Activated naive CD8-positive, alpha-beta T cell (primary cell): Measurements from ENCODE around the gene ARSI.

Experiments used
- H3K27ac Mint-ChIP-seq: one replicate; pipeline ENCODE4 v1.8.0; 2021; ENCODE audit warnings: mixed read lengths
- H3K27me3 Mint-ChIP-seq: one replicate; pipeline ENCODE4 v1.8.0; 2021; ENCODE audit warnings: mixed read lengths
- H3K36me3 Mint-ChIP-seq: one replicate; pipeline ENCODE4 v1.8.0; 2021; ENCODE audit warnings: mixed read lengths
- H3K4me1 Mint-ChIP-seq: one replicate; pipeline ENCODE4 v1.8.0; 2021; ENCODE audit warnings: low read depth, mixed read lengths
- H3K4me3 Mint-ChIP-seq: one replicate; pipeline ENCODE4 v1.8.0; 2021; ENCODE audit warnings: mild to moderate bottlenecking, mixed read lengths
- H3K9me3 Mint-ChIP-seq: one replicate; pipeline ENCODE4 v1.8.0; 2021; ENCODE audit warnings: low read depth, mixed read lengths

Gene ARSI

DNA sequence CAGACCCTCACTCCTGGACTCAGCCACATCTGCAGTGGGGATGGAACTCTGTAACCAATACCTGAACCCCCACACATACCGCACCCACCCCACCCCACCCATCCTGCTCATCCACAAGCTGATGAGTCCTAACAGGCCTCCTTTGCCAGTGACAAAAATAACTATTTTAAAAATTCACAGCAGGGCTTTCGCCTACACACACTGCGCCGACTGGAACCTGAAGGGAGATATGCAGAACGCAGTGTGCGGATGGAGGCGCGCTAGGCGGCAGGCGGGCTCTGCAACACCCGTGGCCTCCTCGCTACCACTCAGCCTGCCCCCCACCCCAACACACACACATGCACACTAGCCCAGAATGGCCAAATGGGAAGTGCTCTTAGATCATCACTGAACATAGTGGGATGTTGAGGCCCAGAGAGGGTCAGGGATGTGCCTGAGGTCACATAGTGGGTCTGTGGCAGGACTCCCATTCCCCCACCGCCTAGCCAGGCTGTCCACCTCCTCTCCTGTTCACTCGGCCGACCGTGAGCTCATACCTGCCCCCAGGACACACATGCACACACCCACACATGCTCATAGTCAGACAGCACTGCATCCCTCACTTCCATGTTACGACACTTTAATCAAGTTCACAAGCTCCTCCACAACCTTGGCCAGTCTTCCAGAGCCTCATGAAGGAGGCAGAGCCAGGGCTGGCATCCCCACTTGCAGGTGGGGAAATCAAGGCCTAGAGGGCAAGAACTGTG, 6.8 kb downstream of the ARSI start:
- Mint-ChIP-seq H3K27ac (no peak overlapping the region), H3K36me3 (no peaks in the 10 kb centered on the region), H3K4me1 (no peaks in the 10 kb centered on the region), H3K9me3 (no peaks in the 10 kb centered on the region), H3K27me3 (peaks cover 4% of the 10 kb centered on the region), H3K4me3 (no peak overlapping the region)

- no peaks in the 10 kb centered on the region for H3K9me3 Mint-ChIP-seq
- H3K27me3 Mint-ChIP-seq: peaks cover 4% of the 10 kb centered on the region
- no peaks in the 10 kb centered on the region for H3K4me1 Mint-ChIP-seq
- H3K27ac Mint-ChIP-seq: no peak overlapping the region
- no peaks in the 10 kb centered on the region for H3K36me3 Mint-ChIP-seq
- H3K4me3 Mint-ChIP-seq: no peak overlapping the region
These were observed 7.5 kb downstream of the ARSI start for GRCh38 chr5:150295172-150295634.

DNA sequence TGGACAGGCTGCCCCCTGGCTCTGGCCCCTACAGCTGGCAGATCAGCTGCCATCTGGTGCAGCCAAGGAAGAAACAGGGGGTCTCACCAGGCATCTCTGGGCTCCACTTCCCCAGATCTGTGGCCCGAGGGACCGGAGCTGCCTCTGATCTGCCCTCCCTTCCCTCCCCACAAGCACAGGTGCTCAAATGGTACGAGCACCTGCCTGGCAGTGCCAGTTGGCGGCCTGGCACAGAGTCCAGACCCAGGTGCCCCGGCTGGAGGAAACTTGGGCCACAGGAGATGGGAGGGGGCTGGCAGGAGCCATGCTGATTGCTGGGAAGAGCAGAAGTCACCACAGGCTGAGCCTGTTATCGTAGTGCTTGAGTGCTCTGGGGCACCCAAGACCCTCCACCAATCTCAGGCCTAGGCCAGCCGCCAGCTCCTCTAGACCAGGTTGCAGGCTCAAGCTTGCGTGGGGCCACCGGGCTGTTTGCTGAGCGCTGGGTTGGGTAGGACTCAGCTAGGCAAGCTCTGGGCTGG, 8.1 kb downstream of the ARSI start:
- H3K4me3 Mint-ChIP-seq: no peak overlapping the region
- no peaks in the 10 kb centered on the region for H3K27me3 Mint-ChIP-seq
- H3K36me3 Mint-ChIP-seq: no peaks in the 10 kb centered on the region
- no peaks in the 10 kb centered on the region for H3K9me3 Mint-ChIP-seq
- H3K27ac Mint-ChIP-seq: no peak overlapping the region
- no peaks in the 10 kb centered on the region for H3K4me1 Mint-ChIP-seq

DNA sequence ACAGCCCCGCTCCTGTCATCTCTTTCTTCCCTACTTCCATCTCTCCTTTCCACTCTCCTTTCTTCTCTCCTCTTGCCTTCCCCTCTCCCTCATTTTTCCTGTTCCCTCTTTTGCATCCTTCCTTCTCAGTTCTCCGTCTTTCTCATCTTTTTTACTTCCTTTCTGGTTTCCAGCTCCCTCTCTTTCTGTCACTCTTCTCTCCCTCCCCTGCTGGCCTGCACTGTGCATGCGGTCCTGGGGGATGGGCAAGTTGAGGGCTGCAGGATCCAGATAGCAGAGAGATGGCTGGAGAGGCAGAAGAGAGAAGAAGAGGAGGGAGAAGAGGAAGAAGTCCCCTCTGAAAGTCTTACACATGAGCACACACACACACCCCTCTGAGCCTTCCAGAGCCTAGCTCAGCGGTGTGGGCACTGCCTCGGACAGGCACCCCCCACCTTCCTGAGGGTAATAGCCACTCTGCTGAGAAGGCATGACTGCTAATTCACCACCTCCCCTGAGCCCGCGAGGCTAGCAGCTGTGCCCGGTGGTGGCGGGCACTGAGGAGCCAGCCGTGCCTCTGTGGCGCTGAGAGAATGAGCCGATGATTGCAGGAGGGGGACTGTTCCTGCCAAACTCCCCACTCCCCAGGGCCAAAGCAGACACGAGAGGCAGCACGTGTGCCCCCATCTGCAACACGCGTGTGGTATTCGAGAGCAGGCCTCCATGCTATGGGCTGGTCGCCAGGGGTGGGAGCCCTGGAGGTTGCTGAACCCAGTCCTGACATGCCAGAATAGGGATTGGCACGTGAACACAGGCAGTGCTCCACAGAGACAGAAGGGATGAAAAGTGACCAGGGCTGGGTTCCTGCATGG, 9.4 kb downstream of the ARSI start:
- no peaks in the 10 kb centered on the region for H3K4me1 Mint-ChIP-seq
- no peaks in the 10 kb centered on the region for H3K9me3 Mint-ChIP-seq
- no peaks in the 10 kb centered on the region for H3K27me3 Mint-ChIP-seq
- H3K27ac Mint-ChIP-seq: no peak overlapping the region
- no peak overlapping the region for H3K4me3 Mint-ChIP-seq
- no peaks in the 10 kb centered on the region for H3K36me3 Mint-ChIP-seq

DNA sequence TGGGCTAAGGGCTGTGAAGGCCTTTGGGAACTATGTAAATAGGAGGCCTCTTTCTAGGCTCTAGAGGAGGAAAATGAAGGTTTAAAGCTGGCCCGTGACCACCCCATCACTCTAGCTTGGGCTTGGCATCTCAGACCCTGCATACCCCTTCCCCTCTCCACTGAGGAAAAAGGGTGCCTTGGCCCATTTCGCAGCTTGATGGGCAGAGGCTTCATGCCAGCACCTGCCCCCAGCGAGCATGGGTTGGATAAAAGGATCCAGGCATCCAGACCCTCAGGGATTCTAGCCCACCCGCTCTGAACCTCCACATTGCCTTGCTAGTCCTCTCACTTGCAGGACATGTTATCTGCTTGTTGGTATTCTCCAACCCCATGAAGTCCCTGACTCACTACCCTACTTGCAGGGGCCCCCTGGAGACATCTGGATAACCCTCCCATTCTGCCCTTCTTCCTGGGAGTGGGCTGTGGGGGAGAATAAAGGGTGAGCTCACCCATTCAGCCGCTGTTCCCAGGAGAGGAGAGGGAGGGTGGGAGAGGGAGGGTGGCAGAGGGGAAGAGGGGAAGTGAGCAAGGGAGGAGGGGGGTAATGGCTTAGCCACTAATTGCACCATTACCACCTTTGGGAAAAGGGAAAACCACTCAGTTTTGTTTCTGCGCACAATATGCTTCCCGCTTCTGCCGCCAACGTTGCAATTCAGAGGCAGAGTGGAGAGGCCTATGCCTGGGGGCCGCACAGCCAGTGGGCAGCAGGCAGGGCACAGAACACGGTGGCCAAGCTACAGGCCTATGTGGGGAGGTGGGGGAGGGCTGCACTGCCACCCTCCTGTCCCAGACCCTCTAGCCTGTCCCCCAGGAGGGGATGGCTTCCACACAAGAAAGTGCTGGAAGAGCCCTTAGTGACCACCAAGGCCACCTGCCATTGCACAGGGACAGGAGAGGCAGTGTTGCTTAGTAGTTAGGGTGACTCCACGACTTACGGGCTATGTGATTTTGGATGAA, 11.0 kb downstream of the ARSI start:
- no peaks in the 10 kb centered on the region for H3K36me3 Mint-ChIP-seq
- H3K27me3 Mint-ChIP-seq: no peaks in the 10 kb centered on the region
- H3K4me3 Mint-ChIP-seq: no peak overlapping the region
- H3K4me1 Mint-ChIP-seq: no peaks in the 10 kb centered on the region
- no peaks in the 10 kb centered on the region for H3K9me3 Mint-ChIP-seq
- no peak overlapping the region for H3K27ac Mint-ChIP-seq

GRCh38 chr5:150289551-150290390, 12.9 kb downstream of the ARSI start, which contains the start of gene CAMK2A:
Gene CAMK2A, minus strand, starts transcription at chr5:150289773. Its CDS starts 148 bp downstream, at chr5:150289625.
- Mint-ChIP-seq H3K9me3 (no peaks in the 10 kb centered on the region), H3K36me3 (no peaks in the 10 kb centered on the region), H3K27ac (no peak within 1 kb of the TSS), H3K27me3 (no peaks in the 10 kb centered on the region), H3K4me1 (no peaks in the 10 kb centered on the region), H3K4me3 (no peak within 1 kb of the TSS)

- Mint-ChIP-seq H3K9me3 (no peaks in the 10 kb centered on the region), H3K27me3 (no peaks in the 10 kb centered on the region), H3K36me3 (no peaks in the 10 kb centered on the region), H3K4me1 (no peaks in the 10 kb centered on the region), H3K27ac (no peak overlapping the region), H3K4me3 (no peak overlapping the region)
These were observed 13.9 kb downstream of the ARSI start for GRCh38 chr5:150288791-150289190.

DNA sequence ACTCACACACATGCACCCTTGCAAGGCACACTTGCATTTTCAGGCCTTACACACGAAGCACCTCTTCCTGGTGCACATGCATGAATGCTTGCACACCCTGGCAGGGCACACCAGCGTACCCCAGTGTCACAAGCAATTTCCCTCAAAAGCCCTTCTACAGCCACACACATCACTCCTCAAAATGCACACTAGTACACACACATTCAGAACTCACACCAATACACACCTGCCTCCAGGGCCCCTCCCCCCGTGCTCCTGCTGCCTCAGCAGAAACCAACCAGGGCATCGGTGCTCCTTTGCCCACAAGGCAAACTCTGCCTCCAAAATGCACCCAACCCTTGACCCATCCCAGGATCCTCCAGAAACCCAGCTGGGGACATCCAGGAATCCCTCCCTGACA, 14.3 kb downstream of the ARSI start:
- H3K4me3 Mint-ChIP-seq: no peak overlapping the region
- H3K27me3 Mint-ChIP-seq: no peaks in the 10 kb centered on the region
- H3K9me3 Mint-ChIP-seq: no peaks in the 10 kb centered on the region
- H3K27ac Mint-ChIP-seq: no peak overlapping the region
- H3K36me3 Mint-ChIP-seq: no peaks in the 10 kb centered on the region
- no peaks in the 10 kb centered on the region for H3K4me1 Mint-ChIP-seq

- Mint-ChIP-seq H3K36me3 (no peaks in the 10 kb centered on the region), H3K4me1 (no peaks in the 10 kb centered on the region), H3K27ac (no peak overlapping the region), H3K27me3 (no peaks in the 10 kb centered on the region), H3K4me3 (no peak overlapping the region), H3K9me3 (no peaks in the 10 kb centered on the region)
These were observed 15.9 kb downstream of the ARSI start for GRCh38 chr5:150286820-150287219.

DNA sequence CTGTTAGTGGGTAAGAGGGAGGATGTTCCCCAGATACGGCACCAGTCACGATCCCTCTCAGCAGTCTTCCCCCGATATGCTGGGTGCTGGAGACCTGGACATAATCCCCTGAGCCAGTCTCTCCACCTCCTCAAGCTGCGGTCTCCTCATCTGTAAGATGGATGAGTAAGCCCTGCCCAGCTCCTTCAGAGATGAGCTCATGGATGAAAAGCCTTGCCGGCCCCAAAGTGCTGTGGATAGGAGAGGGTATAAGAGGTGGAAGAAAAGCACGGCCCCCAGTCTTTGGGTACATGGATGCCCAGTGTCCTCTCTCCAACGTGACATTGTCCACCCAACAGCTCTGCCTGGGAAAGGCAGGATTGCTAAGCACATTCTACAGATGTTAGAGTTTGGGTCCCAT, 17.6 kb downstream of the ARSI start:
- no peaks in the 10 kb centered on the region for H3K9me3 Mint-ChIP-seq
- no peaks in the 10 kb centered on the region for H3K27me3 Mint-ChIP-seq
- no peaks in the 10 kb centered on the region for H3K4me1 Mint-ChIP-seq
- H3K27ac Mint-ChIP-seq: no peak overlapping the region
- H3K4me3 Mint-ChIP-seq: no peak overlapping the region
- H3K36me3 Mint-ChIP-seq: no peaks in the 10 kb centered on the region

GRCh38 chr5:150284311-150284710, 18.4 kb downstream of the ARSI start:
- Mint-ChIP-seq H3K27ac (no peak overlapping the region), H3K4me1 (no peaks in the 10 kb centered on the region), H3K36me3 (no peaks in the 10 kb centered on the region), H3K9me3 (no peaks in the 10 kb centered on the region), H3K27me3 (no peaks in the 10 kb centered on the region), H3K4me3 (no peak overlapping the region)

- Mint-ChIP-seq H3K4me3 (no peak overlapping the region), H3K27me3 (no peaks in the 10 kb centered on the region), H3K27ac (no peak overlapping the region), H3K36me3 (no peaks in the 10 kb centered on the region), H3K9me3 (no peaks in the 10 kb centered on the region), H3K4me1 (no peaks in the 10 kb centered on the region)
These were observed 18.8 kb downstream of the ARSI start for GRCh38 chr5:150283904-150284303.

DNA sequence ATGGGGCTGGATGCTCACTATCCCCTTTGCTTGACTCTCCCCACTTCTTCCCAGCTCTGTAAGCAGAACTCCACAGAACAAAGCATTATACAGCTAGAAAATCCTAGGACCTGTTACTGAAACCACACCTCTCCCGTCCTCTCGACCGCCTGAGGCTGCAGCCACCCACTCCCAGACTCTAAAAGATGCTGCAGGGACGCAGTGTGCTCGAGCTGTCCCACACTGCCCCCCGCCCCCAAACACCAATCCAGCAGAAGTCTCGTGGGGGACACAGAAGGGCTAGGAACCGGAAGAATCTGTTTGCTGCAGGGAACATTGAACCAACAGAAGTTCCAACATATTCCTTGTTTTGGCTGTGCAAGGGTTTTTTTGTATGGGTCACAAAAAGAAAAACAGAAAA, 20.7 kb downstream of the ARSI start:
- H3K4me1 Mint-ChIP-seq: no peaks in the 10 kb centered on the region
- H3K27me3 Mint-ChIP-seq: peaks cover 2% of the 10 kb centered on the region
- H3K36me3 Mint-ChIP-seq: no peaks in the 10 kb centered on the region
- no peak overlapping the region for H3K27ac Mint-ChIP-seq
- no peaks in the 10 kb centered on the region for H3K9me3 Mint-ChIP-seq
- H3K4me3 Mint-ChIP-seq: no peak overlapping the region
